DOHH2 (cell line): ENCODE results near the gene ZKSCAN3.

Experiments used
- CTCF ChIP-seq: fragments of 200-600 bp; sonication (generic); IDR thresholded peaks from one replicate; pipeline ENCODE4 v1.5.1; 2014; ENCODE audit warnings: antibody characterized with exemption, mild to moderate bottlenecking, low read depth, low read length; ENCODE audit not compliant: poor library complexity, severe bottlenecking
- EZH2phosphoT487 ChIP-seq: fragments of 200-600 bp; sonication (generic); IDR thresholded peaks from 2 replicates; pipeline ENCODE4 v1.6.1; 2017; ENCODE audit warnings: borderline replicate concordance, mild to moderate bottlenecking, antibody characterized with exemption, low read length, moderate library complexity, mixed read lengths

- TF ChIP-seq CTCF (no peak), EZH2phosphoT487 (no peak)
These were observed 46.2 kb upstream of the ZKSCAN3 start for GRCh38 chr6:28303570-28303969.
